GM23248 (cell line): ENCODE results near the gene TEAD1.

Experiments
- EZH2 ChIP-seq: fragments of 200-600 bp; sonication (generic); IDR thresholded peaks from 2 replicates; pipeline ENCODE4 v1.6.1; 2018; ENCODE audit warnings: antibody characterized with exemption, mild to moderate bottlenecking; ENCODE audit not compliant: insufficient read depth, poor library complexity, severe bottlenecking
- EZH2phosphoT487 ChIP-seq: fragments of 200-600 bp; sonication (generic); IDR thresholded peaks from 2 replicates; pipeline ENCODE4 v1.6.1; 2018; ENCODE audit warnings: antibody characterized with exemption, moderate library complexity, mild to moderate bottlenecking, low read depth; ENCODE audit not compliant: insufficient read depth

GRCh38 chr11:12914400-12914912 is 240.2 kb downstream of the TEAD1 start:
- no peak for TF ChIP-seq EZH2
- TF ChIP-seq EZH2phosphoT487 = no peak
